ENCODE data around the gene CIPC. TPM values are rescaled to one million over a fixed set of nuclear protein-coding genes. Genes with fewer than 3 reads are reported as not detected.

The CIPC gene
- total RNA-seq, 1 experiment from 2014 or later = 31.1 TPM

DNA sequence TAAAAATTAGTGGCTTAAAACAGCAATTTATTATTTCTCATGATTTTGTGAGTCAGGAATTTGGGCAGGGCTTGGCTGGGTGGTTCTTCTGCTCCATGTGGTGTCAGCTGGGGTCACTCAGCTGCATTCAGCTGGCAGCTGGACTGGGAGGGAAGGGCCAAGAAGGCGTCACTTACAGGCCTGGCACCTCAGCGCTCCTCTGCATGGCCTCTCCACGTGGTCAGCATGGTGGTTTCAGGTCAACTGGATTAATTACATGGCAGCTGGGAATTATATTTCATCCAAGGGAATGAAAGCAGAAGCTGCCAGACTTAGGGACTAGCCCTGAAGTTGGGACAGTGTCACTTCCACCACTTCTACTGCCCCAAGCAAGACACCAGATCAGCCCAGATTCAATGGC is 42.1 kb upstream of the CIPC start:
- Histone ChIP-seq H3K9me3 (ENCODE audit: low read depth, low read length, poor library complexity, severe bottlenecking) (peaks cover 3% of the 10 kb centered on the region), H3K4me1 (ENCODE audit: insufficient read depth, low read length, poor library complexity, severe bottlenecking) (peaks cover 27% of the 10 kb centered on the region), H3K36me3 (ENCODE audit: insufficient read depth, low read length, poor library complexity, severe bottlenecking) (no peaks in the 10 kb centered on the region), H3K27me3 (replicated peaks; ENCODE audit: insufficient read depth, low read depth, low read length, poor library complexity) (no peaks in the 10 kb centered on the region), H3K4me3 (ENCODE audit: low read depth, low read length, poor library complexity, severe bottlenecking) (no peak overlapping the region), H3K27ac (ENCODE audit: low read depth, low read length, poor library complexity, severe bottlenecking) (no peak overlapping the region)
- no peak for TF ChIP-seq EZH2 (IDR thresholded peaks at IDR 0.05; ENCODE audit: borderline replicate concordance, low read depth, low read length, poor library complexity, severe bottlenecking)
- TF ChIP-seq, protein P1, sequence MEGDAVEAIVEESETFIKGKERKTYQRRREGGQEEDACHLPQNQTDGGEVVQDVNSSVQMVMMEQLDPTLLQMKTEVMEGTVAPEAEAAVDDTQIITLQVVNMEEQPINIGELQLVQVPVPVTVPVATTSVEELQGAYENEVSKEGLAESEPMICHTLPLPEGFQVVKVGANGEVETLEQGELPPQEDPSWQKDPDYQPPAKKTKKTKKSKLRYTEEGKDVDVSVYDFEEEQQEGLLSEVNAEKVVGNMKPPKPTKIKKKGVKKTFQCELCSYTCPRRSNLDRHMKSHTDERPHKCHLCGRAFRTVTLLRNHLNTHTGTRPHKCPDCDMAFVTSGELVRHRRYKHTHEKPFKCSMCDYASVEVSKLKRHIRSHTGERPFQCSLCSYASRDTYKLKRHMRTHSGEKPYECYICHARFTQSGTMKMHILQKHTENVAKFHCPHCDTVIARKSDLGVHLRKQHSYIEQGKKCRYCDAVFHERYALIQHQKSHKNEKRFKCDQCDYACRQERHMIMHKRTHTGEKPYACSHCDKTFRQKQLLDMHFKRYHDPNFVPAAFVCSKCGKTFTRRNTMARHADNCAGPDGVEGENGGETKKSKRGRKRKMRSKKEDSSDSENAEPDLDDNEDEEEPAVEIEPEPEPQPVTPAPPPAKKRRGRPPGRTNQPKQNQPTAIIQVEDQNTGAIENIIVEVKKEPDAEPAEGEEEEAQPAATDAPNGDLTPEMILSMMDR (conservative IDR thresholded peaks at IDR 0.05; ENCODE audit: low read depth, low read length) = no peak
- CTCF ChIA-PET = interaction anchor here (0.5 kb wide), 1 partner anchor 177 kb away, joined by 3 read pairs; no protein-coding TSS in a partner anchor
- no peak for DNase-seq (ENCODE audit: low spot score)
- POLR2A ChIA-PET (ENCODE audit: low non-redundant PET) = no interaction called here
- intact Hi-C loops (cut with micrococcal nuclease; ENCODE audit: unreplicated experiment) = no loop called here
- no TSS peak for BruUV-seq (replicated peaks)

DNA sequence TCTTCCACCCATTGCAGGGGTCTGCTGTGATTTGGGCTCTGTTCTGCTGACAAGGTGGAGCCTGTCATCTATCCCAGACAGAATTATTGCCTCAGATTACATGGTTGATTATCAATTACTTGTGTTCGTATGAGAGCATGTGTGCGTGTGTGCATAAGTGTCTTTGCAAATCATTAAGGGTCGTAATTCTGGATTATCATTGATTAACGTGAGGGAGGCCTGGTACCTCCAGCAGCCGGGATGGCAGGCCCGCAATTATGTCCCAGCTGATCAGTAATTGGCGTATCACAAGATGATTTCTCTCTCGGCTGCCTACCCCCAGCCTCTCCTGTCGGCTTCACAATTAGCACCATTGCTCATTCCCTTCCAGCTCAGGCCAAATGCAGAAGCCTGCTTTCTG is 39.9 kb upstream of the CIPC start:
- intact Hi-C loops (cut with micrococcal nuclease; ENCODE audit: unreplicated experiment) = no loop called here
- H3K27me3 ChIP-seq (replicated peaks; ENCODE audit: insufficient read depth, low read depth, low read length, poor library complexity) = no peaks in the 10 kb centered on the region
- peaks cover 17% of the 10 kb centered on the region for H3K4me1 ChIP-seq (ENCODE audit: insufficient read depth, low read length, poor library complexity, severe bottlenecking)
- POLR2A ChIA-PET (ENCODE audit: low non-redundant PET) = interaction anchor here (0.6 kb wide), 1 partner anchor 21 kb away, joined by 3 read pairs; no protein-coding TSS in a partner anchor
- DNase-seq (ENCODE audit: low spot score) = peak; percentile 59
- H3K36me3 ChIP-seq (ENCODE audit: insufficient read depth, low read length, poor library complexity, severe bottlenecking) = no peaks in the 10 kb centered on the region
- peaks cover 3% of the 10 kb centered on the region for H3K9me3 ChIP-seq (ENCODE audit: low read depth, low read length, poor library complexity, severe bottlenecking)
- CTCF ChIA-PET = interaction anchor here (1.0 kb wide), 1 partner anchor 36 kb away, joined by 5 read pairs; no protein-coding TSS in a partner anchor
- no peak for TF ChIP-seq EZH2 (IDR thresholded peaks at IDR 0.05; ENCODE audit: borderline replicate concordance, low read depth, low read length, poor library complexity, severe bottlenecking)
- TF ChIP-seq, protein P1 (conservative IDR thresholded peaks at IDR 0.05; ENCODE audit: low read depth, low read length) = no peak
- no TSS peak for BruUV-seq (replicated peaks)
- H3K27ac ChIP-seq (ENCODE audit: low read depth, low read length, poor library complexity, severe bottlenecking) = no peak overlapping the region
- no peak overlapping the region for H3K4me3 ChIP-seq (ENCODE audit: low read depth, low read length, poor library complexity, severe bottlenecking)

DNA sequence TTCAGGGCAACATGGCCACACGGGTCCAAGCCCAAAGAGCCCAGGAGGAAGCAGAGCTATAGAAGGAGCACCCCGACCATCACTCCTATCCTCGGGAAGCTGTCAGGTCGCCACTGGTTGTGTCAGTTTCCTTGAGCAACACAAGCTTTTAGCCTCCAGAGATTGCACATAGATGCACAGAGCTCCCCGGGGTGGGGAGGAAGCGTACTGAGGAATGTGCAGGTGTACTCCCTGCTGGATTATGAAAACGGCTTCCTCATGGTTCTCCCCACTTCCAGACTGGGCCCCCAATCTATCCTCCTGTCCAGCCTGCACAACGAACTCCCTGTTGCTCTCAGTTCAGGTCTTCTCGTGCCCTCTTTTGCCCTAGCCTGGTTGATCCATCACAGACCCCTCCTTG is 39.3 kb upstream of the CIPC start:
- ChIA-PET POLR2A (ENCODE audit: low non-redundant PET) (interaction anchor here (0.6 kb wide), 1 partner anchor 22 kb away, joined by 3 read pairs; no protein-coding TSS in a partner anchor), CTCF (interaction anchor here (1.0 to 1.5 kb wide), 4 partner anchors 37 to 186 kb away, joined by 5 to 7 read pairs (median 6); no protein-coding TSS in a partner anchor)
- DNase-seq (ENCODE audit: low spot score) = no peak
- H3K9me3 ChIP-seq (ENCODE audit: low read depth, low read length, poor library complexity, severe bottlenecking) = peaks cover 3% of the 10 kb centered on the region
- BruUV-seq (replicated peaks) = no TSS peak
- H3K4me3 ChIP-seq (ENCODE audit: low read depth, low read length, poor library complexity, severe bottlenecking) = no peak overlapping the region
- peaks cover 17% of the 10 kb centered on the region for H3K4me1 ChIP-seq (ENCODE audit: insufficient read depth, low read length, poor library complexity, severe bottlenecking)
- TF ChIP-seq, protein P1 (conservative IDR thresholded peaks at IDR 0.05; ENCODE audit: low read depth, low read length) = no peak
- TF ChIP-seq EZH2 (IDR thresholded peaks at IDR 0.05; ENCODE audit: borderline replicate concordance, low read depth, low read length, poor library complexity, severe bottlenecking) = no peak
- intact Hi-C loops (cut with micrococcal nuclease; ENCODE audit: unreplicated experiment) = no loop called here
- H3K27ac ChIP-seq (ENCODE audit: low read depth, low read length, poor library complexity, severe bottlenecking) = no peak overlapping the region
- no peaks in the 10 kb centered on the region for H3K27me3 ChIP-seq (replicated peaks; ENCODE audit: insufficient read depth, low read depth, low read length, poor library complexity)
- H3K36me3 ChIP-seq (ENCODE audit: insufficient read depth, low read length, poor library complexity, severe bottlenecking) = no peaks in the 10 kb centered on the region
